OCI-LY3 (cell line): ENCODE data around the gene PLXNB1.

Source experiments
- H2AFZ ChIP-seq: fragments of 200-600, 300-600 bp; shearing (Covaris generic); 2 replicates; pipeline ENCODE4 v1.6.0; 2014; ENCODE audit warnings: antibody characterized with exemption, low read depth, low read length
- H3K27ac ChIP-seq: fragments of 200-600, 300-600 bp; sonication (generic); 2 replicates; pipeline ENCODE4 v1.5.1; 2014; ENCODE audit warnings: mild to moderate bottlenecking, low read length, moderate library complexity, mixed read lengths
- H3K27me3 ChIP-seq: fragments of 200-600, 300-600 bp; sonication (generic); 2 replicates; pipeline ENCODE4 v1.6.1; 2014; ENCODE audit warnings: low read depth, low read length, mixed read lengths
- H3K36me3 ChIP-seq: fragments of 200-600, 300-600 bp; sonication (generic); replicated peaks from 2 replicates; pipeline ENCODE3; 2014; ENCODE audit warnings: low read depth, low read length, mixed read lengths
- H3K4me1 ChIP-seq: fragments of 300-600, 200-600 bp; sonication (generic); 2 replicates; pipeline ENCODE4 v1.6.1; 2014; ENCODE audit warnings: low read length, mixed read lengths
- H3K4me2 ChIP-seq: fragments of 200-600, 300-600 bp; sonication (generic); 2 replicates; pipeline ENCODE4 v1.6.1; 2014; ENCODE audit warnings: low read length, mixed read lengths
- H3K4me3 ChIP-seq: fragments of 300-600, 200-600 bp; sonication (generic); 2 replicates; pipeline ENCODE4 v1.5.1; 2014; ENCODE audit warnings: antibody characterized with exemption, mild to moderate bottlenecking, low read length, moderate library complexity
- H3K79me2 ChIP-seq: fragments of 300-600, 200-600 bp; shearing (Covaris generic); 2 replicates; pipeline ENCODE4 v1.6.1; 2014; ENCODE audit warnings: mild to moderate bottlenecking, low read length, mixed read lengths
- H3K9ac ChIP-seq: fragments of 300-600, 200-600 bp; shearing (Covaris generic); 2 replicates; pipeline ENCODE4 v1.6.0; 2014; ENCODE audit warnings: mild to moderate bottlenecking, low read length, moderate library complexity
- H3K9me3 ChIP-seq: fragments of 200-600, 300-600 bp; shearing (Covaris generic); 2 replicates; pipeline ENCODE4 v1.6.1; 2014; ENCODE audit warnings: low read length, mixed read lengths; ENCODE audit not compliant: insufficient read depth
- H4K20me1 ChIP-seq: fragments of 200-600, 300-600 bp; sonication (generic); 2 replicates; pipeline ENCODE4 v1.6.1; 2016; ENCODE audit warnings: low read length, mixed read lengths; ENCODE audit not compliant: insufficient read depth
- EZH2phosphoT487 ChIP-seq: fragments of 200-600 bp; shearing (Covaris generic); IDR thresholded peaks from 2 replicates; pipeline ENCODE4 v1.6.1; 2018; ENCODE audit warnings: antibody characterized with exemption, mixed run types, low read depth
- TF ChIP-seq, protein P1 (sequence below): fragments of 200-600, 300-600 bp; sonication (generic); IDR thresholded peaks from 2 replicates; pipeline ENCODE4 v1.5.1; 2014; ENCODE audit warnings: antibody characterized with exemption, low read length, low read depth

PLXNB1 gene

DNA sequence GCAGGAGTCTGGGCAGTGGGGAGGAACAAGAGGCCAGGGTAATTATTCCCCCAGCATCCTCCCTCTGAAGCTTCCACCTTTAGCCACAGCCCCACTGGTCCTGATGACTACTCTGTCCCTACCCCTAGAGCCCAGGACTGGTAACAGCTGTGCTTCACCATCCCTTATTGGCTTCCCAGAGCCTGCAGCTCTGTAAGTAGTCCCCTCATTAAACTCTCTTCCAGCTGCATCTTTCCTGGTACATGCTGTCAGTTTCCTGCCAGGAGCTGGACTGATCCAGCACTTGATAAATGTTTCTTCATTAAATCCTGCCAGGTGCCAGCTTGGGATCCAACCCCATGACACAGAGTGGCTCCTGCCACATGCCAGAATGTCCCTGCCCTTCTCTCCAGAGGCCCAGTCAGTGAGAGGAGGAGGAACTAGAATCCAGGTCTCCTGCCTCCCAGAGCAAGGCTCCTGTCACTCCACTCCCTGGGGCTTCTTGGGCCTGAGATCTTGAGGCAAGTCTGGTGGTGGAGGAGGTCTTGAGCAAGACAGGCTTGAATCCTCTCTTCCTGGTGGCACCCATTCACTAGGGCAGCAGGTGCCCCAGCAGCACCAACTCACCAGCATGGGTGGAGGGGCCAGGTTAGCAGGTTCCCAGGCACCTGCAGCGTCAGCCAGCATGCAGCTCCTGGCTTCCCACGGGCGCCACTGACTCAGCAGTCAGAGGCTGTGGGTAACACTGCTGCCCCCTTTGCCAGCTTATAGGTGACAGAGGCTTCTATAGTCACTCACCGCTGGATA lies 30.3 kb downstream of the PLXNB1 start:
- no peak overlapping the region for H3K4me2 ChIP-seq
- no peaks in the 10 kb centered on the region for H3K4me1 ChIP-seq
- no peaks in the 10 kb centered on the region for H3K79me2 ChIP-seq
- H3K27me3 ChIP-seq, result peaks cover 13% of the 10 kb centered on the region; the same call in 1 of the 2 replicates
- no peaks in the 10 kb centered on the region for H3K9me3 ChIP-seq
- H3K27ac ChIP-seq, result no peak overlapping the region
- H3K36me3 ChIP-seq, result no peaks in the 10 kb centered on the region
- no peaks in the 10 kb centered on the region for H4K20me1 ChIP-seq
- no peak overlapping the region for H2AFZ ChIP-seq
- no peak for TF ChIP-seq EZH2phosphoT487
- TF ChIP-seq, protein P1, sequence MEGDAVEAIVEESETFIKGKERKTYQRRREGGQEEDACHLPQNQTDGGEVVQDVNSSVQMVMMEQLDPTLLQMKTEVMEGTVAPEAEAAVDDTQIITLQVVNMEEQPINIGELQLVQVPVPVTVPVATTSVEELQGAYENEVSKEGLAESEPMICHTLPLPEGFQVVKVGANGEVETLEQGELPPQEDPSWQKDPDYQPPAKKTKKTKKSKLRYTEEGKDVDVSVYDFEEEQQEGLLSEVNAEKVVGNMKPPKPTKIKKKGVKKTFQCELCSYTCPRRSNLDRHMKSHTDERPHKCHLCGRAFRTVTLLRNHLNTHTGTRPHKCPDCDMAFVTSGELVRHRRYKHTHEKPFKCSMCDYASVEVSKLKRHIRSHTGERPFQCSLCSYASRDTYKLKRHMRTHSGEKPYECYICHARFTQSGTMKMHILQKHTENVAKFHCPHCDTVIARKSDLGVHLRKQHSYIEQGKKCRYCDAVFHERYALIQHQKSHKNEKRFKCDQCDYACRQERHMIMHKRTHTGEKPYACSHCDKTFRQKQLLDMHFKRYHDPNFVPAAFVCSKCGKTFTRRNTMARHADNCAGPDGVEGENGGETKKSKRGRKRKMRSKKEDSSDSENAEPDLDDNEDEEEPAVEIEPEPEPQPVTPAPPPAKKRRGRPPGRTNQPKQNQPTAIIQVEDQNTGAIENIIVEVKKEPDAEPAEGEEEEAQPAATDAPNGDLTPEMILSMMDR, result no peak
- no peak overlapping the region for H3K4me3 ChIP-seq
- H3K9ac ChIP-seq, result no peak overlapping the region

DNA sequence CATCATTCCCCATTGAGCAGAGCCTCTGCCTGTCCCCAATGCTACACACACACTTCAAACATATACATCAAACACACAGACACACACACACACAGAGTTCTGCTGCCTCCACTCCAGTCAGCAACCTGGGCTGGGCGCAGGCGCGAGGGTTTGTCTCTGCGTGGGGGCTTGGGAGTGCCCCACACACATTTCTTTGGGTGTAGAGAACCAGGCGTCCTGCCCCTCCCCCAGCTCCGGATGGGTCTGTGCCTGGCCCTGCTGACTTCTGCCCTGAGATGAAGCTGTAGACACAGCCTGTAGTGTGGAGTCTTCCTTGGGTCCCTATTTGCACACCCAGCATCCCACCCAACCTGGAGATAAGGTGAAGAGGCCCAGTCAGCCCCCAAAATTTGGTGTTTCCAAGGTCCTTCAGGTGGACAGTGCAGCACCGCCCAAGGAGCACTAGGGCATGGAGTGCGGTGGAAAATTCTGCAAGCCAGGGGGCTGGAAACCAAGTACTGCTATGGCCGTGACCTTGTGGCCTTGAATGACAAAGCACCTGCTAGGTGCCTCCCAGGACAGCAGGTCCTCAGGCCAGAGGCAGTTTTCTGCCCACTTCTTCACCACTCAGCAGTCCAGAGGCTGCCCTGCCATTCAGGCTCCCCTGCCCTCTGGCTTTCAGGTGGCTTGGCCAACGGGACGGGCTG lies 31.0 kb downstream of the PLXNB1 start:
- no peak overlapping the region for H2AFZ ChIP-seq
- no peak overlapping the region for H3K9ac ChIP-seq
- H4K20me1 ChIP-seq, result no peaks in the 10 kb centered on the region
- no peaks in the 10 kb centered on the region for H3K4me1 ChIP-seq
- H3K79me2 ChIP-seq, result no peaks in the 10 kb centered on the region
- no peaks in the 10 kb centered on the region for H3K9me3 ChIP-seq
- no peak overlapping the region for H3K4me2 ChIP-seq
- no peak overlapping the region for H3K4me3 ChIP-seq
- H3K27me3 ChIP-seq, result peaks cover 13% of the 10 kb centered on the region; the same call in 1 of the 2 replicates
- TF ChIP-seq EZH2phosphoT487, result no peak
- TF ChIP-seq, protein P1, result no peak
- H3K36me3 ChIP-seq, result no peaks in the 10 kb centered on the region
- H3K27ac ChIP-seq, result no peak overlapping the region

DNA sequence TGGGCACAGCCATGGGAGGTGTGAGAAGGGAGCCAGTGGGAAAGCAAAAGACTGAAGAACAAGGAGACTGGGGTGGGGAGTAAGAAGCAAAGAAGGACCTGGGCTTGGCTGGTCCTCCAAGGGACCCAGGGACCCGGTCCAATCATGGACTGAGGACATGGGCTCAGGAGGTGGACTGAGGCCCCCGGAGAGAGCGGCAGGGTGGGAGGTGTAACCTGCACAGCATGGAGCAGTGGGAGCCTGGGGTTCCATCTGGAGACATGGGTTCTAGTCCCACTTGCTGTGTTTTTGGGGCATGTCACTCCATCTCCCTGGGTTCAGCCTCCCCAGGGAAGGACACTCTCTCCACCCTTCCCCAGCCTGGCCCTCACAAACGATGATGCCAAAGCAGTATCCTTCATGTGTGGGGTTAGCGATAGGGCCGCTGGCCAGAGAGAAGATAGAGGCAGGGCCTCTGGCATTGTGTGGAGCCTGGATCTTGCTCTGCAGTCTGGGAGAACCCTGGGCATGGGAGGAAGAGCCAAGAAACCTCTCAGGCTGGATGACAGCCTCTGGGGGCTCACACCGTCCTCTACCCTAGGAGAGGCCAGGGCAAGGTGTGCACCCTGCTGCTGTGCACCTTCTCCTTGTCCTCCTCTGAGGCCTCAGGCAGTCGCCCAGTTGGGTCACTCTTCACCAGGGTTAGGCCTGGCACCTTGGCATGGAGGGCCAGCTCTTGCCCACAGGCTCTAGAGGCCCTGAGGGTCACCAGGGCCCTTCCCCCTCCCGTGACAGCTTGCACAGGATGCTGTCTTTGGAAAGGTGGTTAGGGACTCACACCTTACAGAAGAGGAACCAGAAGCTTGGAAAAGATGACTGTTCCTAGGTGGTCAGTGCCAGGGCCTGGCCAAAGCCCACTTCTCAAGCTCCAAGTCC lies 31.9 kb downstream of the PLXNB1 start:
- Histone ChIP-seq H3K4me3 (no peak overlapping the region), H3K79me2 (no peaks in the 10 kb centered on the region), H3K9ac (no peak overlapping the region), H3K27ac (no peak overlapping the region), H2AFZ (no peak overlapping the region), H3K9me3 (no peaks in the 10 kb centered on the region), H4K20me1 (no peaks in the 10 kb centered on the region), H3K4me1 (no peaks in the 10 kb centered on the region), H3K27me3 (peaks cover 13% of the 10 kb centered on the region; the same call in 1 of the 2 replicates), H3K36me3 (no peaks in the 10 kb centered on the region), H3K4me2 (no peak overlapping the region)
- TF ChIP-seq, protein P1, result no peak

DNA sequence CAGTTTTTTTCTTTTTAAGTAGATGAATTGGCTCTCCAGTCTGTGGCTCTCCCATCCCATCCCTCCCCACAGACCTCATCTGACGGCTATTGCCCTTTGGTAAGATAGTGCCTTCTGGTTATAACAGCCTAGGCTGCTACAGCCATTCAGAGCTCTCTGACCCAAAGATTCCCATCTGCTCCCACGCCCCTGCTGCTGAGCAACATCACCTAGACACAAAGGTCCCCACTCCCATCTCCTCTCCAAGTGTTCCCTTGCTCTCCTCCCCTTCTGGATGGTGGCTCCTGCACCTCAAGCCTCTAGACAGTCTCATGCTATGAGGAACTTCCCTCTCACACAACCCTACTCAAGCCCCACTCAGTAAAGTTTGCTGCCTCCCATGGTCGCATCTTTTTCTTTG lies 34.2 kb downstream of the PLXNB1 start:
- H3K36me3 ChIP-seq, result no peaks in the 10 kb centered on the region
- no peak overlapping the region for H3K9ac ChIP-seq
- H3K4me3 ChIP-seq, result no peak overlapping the region
- no peaks in the 10 kb centered on the region for H3K79me2 ChIP-seq
- no peaks in the 10 kb centered on the region for H3K4me1 ChIP-seq
- H3K9me3 ChIP-seq, result no peaks in the 10 kb centered on the region
- TF ChIP-seq, protein P1, result no peak
- TF ChIP-seq EZH2phosphoT487, result no peak
- H3K4me2 ChIP-seq, result no peak overlapping the region
- H3K27me3 ChIP-seq, result peaks cover 13% of the 10 kb centered on the region; the same call in 1 of the 2 replicates
- H4K20me1 ChIP-seq, result no peaks in the 10 kb centered on the region
- no peak overlapping the region for H3K27ac ChIP-seq
- H2AFZ ChIP-seq, result no peak overlapping the region
